Small intestine (tissue), 7 donors: Measurements from ENCODE around the gene TUBB. TPM values are rescaled to one million over a fixed set of nuclear protein-coding genes. Genes with fewer than 3 reads are reported as not detected.
"Not testable (repeated sequence)": the region's sequence is repeated elsewhere in the genome, so short reads cannot be mapped to it uniquely, and the experiment has no call there.

ENCODE experiments used
- DNase-seq, 2 donors: peaks; one replicate each; pipeline versions ENCODE4 v3.0.0 to v3.0.0-alpha.2; 2013
- FAIRE-seq: peaks from 2 replicates; lab custom pipeline; 2012; peaks lifted over from hg19 to GRCh38; lab: Jason Lieb, UNC
- H3K27ac ChIP-seq, 3 donors: one replicate each; pipeline ENCODE4 v1.5.1; 2013; ENCODE audit warnings: low read length in 2 of 3, mild to moderate bottlenecking in 2 of 3, control low read depth in 1 of 3, inconsistent platforms in 1 of 3, low read depth in 1 of 3, moderate library complexity in 1 of 3
- H3K27me3 ChIP-seq, 3 donors: one replicate each; pipeline ENCODE4 v1.6.1; 2013; ENCODE audit warnings: low read length in 3 of 3, inconsistent platforms in 1 of 3; ENCODE audit not compliant: control insufficient read depth in 3 of 3, insufficient read depth in 3 of 3
- H3K36me3 ChIP-seq, 3 donors: one replicate each; pipeline ENCODE4 v1.6.1; 2013; ENCODE audit warnings: low read length in 3 of 3, inconsistent platforms in 1 of 3, low read depth in 1 of 3, mild to moderate bottlenecking in 1 of 3, moderate library complexity in 1 of 3; ENCODE audit not compliant: control insufficient read depth in 3 of 3, insufficient read depth in 2 of 3
- H3K4me1 ChIP-seq, 3 donors: one replicate each; pipeline ENCODE4 v1.6.1; 2013; ENCODE audit warnings: low read length in 2 of 3, inconsistent platforms in 1 of 3, low read depth in 1 of 3, mild to moderate bottlenecking in 1 of 3, moderate library complexity in 1 of 3; ENCODE audit not compliant: control insufficient read depth in 3 of 3, insufficient read depth in 2 of 3
- H3K4me3 ChIP-seq, 3 donors: one replicate each; pipeline ENCODE4 v1.5.1; 2013; ENCODE audit warnings: low read length in 3 of 3, control low read depth in 1 of 3, inconsistent platforms in 1 of 3, low read depth in 1 of 3, mild to moderate bottlenecking in 1 of 3, moderate library complexity in 1 of 3
- H3K9me3 ChIP-seq, 2 donors: one replicate each; pipeline ENCODE4 v1.6.1; 2013; ENCODE audit warnings: low read depth in 1 of 2, low read length in 1 of 2; ENCODE audit not compliant: control insufficient read depth in 2 of 2, insufficient read depth in 1 of 2
- WGBS, 3 donors: extraction: QIAGEN DNeasy Blood & Tissue Kit; methylation state at CpG; one replicate each; pipeline ENCODE4 v1.1.7; 2013; 5-methylcytosine and 5-hydroxymethylcytosine counted together
- polyA plus RNA-seq, 4 donors: library from polyadenylated mRNA; stranded (reverse) in 3 of 4; unstranded in 1 of 4; fragments of 200-250 nt in 3 of 4; fragments of 120-200 nt in 1 of 4; gene quantifications; one replicate each; pipeline versions ENCODE4 v1.2.1 to v1.2.3, GENCODE V29; 2013
- donor health status: healthy with polysubstance abuse.
- donor health status: control.
- donor health status: control.
- donor health status: Bipolar disorder and iron deficiency.
- donor health status: healthy.

Gene TUBB
- polyA plus RNA-seq, 4 donors, result 47.0 to 371 (median 188) TPM

- no peak overlapping the region for H3K4me3 ChIP-seq
Observed at GRCh38 chr6:30752157-30752927, 32.2 kb downstream of the TUBB start.

GRCh38 chr6:30754631-30755030, 34.5 kb downstream of the TUBB start:
- DNase-seq (no peak), FAIRE-seq (no peak)
- Histone ChIP-seq H3K27ac (no peak overlapping the region), H3K9me3 (no peaks in the 10 kb centered on the region), H3K4me3 (no peak overlapping the region), H3K27me3 (no peaks in the 10 kb centered on the region), H3K36me3 (no peaks in the 10 kb centered on the region), H3K4me1 (peaks cover 0 to 26% (median 3%) of the 10 kb centered on the region in 3 donors)
- WGBS, 3 donors, result 89 to 93% (median 90%) methylated on average over 3 of the region's 3 CpGs

More at GRCh38 chr6:30752157-30752927, 32.2 kb downstream of the TUBB start:
- FAIRE-seq (no peak), DNase-seq (peak in 1 of 2 donors; percentile 45)
- Histone ChIP-seq H3K9me3 (no peaks in the 10 kb centered on the region), H3K27ac (peak overlapping the region in 2 of 3 donors; percentile 60 to 74), H3K36me3 (no peaks in the 10 kb centered on the region), H3K4me1 (peaks cover 0 to 42% (median 16%) of the 10 kb centered on the region in 3 donors), H3K27me3 (no peaks in the 10 kb centered on the region)
- WGBS, 3 donors, result 46 to 73% (median 64%) methylated on average over 12 of the region's 12 CpGs

DNA sequence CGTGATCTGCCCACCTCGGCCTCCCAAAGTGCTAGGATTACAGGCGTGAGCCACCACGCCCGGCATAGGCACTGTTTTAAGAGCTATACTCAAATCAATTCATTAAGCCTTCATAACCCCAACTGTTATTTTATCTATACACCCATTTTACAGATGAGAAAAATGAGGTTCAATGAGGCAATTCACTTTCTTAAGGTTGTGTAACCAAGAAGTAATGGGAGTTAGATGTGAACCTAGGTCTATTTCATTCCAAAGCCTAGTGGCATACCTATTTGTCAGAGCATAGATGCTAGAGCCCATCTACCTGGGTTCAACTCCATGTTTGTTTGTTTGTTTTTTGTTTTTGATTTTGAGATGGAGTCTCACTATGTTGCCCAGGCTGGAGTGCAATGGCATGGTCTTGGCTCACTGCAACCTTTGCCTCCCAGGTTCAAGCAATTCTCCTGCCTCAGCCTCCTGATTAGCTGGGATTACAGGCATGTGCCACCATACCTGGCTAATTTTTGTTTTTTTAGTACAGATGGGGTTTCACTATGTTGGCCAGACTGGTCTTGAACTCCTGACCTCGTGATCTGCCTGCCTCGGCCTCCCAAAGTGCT, 36.4 kb downstream of the TUBB start:
- H3K9me3 ChIP-seq, H3K27me3 ChIP-seq, H3K27ac ChIP-seq, FAIRE-seq, H3K4me3 ChIP-seq, DNase-seq, H3K36me3 ChIP-seq: not testable (repeated sequence)
- peaks cover 0 to 12% (median under 1%) of the 10 kb centered on the region in 3 donors for H3K4me1 ChIP-seq
- WGBS, 3 donors, result 94% methylated on average over 7 of the region's 7 CpGs

GRCh38 chr6:30757261-30757904, 37.2 kb downstream of the TUBB start:
- peaks cover 0 to 6% (median 0%) of the 10 kb centered on the region in 3 donors for H3K4me1 ChIP-seq
- FAIRE-seq, result no peak

DNA sequence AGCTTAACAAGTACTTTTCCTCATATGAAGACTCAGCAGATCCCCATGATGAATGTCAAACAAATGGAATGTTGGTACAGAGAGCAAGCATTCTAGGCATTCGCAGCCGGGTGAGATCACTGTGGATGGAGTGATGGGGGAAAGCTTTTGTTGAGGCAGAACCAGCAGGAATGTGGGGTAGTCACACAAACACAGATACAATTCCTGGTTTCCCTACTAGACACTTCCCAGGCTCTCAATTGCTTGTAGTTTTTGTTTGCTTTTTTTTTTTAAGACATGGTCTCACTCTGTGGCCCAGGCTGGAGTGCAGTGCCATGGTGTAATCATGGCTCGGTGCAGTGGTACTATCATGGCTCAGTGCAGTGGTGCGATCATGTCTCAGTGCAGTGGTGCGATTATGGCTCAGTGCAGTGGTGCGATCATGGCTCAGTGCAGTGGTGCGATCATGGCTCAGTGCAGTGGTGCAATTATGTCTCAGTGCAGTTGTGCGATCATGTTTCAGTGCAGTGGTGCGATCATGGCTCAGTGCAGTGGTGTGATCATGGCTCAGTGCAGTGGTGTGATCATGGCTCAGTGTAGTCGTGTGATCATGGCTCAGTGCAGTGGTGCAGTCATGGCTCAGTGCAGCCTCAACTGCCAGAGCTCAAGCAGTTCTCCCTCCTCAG, 39.6 kb downstream of the TUBB start:
- 88 to 98% (median 96%) methylated on average over 10 of the region's 10 CpGs for WGBS, 3 donors
- Histone ChIP-seq H3K27me3 (no peaks in the 10 kb centered on the region), H3K4me3 (no peak overlapping the region), H3K36me3 (no peaks in the 10 kb centered on the region), H3K4me1 (peaks cover 3 to 16% (median 10%) of the 10 kb centered on the region in 3 donors), H3K27ac (peak overlapping the region in 1 of 3 donors; percentile 44), H3K9me3 (no peaks in the 10 kb centered on the region)
- no peak for DNase-seq
- no peak for FAIRE-seq

More at GRCh38 chr6:30757261-30757904, 37.2 kb downstream of the TUBB start:
- Histone ChIP-seq H3K4me3 (no peak overlapping the region), H3K27me3 (no peaks in the 10 kb centered on the region), H3K27ac (no peak overlapping the region), H3K36me3 (no peaks in the 10 kb centered on the region), H3K9me3 (no peaks in the 10 kb centered on the region)
- DNase-seq, result no peak
- 71 to 84% (median 79%) methylated on average over 1 of the region's 1 CpG for WGBS, 3 donors

DNA sequence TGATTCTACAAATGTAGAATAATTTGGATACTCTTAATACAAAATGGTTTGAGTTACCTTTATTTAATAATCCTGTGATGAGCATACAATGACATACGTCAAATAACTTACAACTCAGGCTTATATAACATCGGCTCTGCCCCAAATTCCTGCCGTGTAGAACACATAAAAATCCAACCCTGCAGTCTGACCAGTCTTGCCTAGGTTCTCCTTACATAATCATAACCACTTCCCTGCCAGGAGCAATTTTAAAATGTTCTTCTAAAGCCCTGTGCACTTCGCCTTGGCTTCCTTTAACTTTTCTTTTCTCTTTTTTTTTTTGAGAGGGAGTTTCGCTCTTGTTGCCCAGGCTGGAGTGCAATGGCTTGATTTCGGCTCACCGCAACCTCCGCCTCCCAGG, 40.4 kb downstream of the TUBB start:
- no peaks in the 10 kb centered on the region for H3K27me3 ChIP-seq
- no peak overlapping the region for H3K4me3 ChIP-seq
- WGBS, 3 donors, result 87 to 93% (median 90%) methylated on average over 8 of the region's 8 CpGs
- DNase-seq, result no peak
- FAIRE-seq, result no peak
- H3K36me3 ChIP-seq, result no peaks in the 10 kb centered on the region
- peaks cover 3 to 16% (median 11%) of the 10 kb centered on the region in 3 donors for H3K4me1 ChIP-seq
- H3K27ac ChIP-seq, result no peak overlapping the region
- no peaks in the 10 kb centered on the region for H3K9me3 ChIP-seq

DNA sequence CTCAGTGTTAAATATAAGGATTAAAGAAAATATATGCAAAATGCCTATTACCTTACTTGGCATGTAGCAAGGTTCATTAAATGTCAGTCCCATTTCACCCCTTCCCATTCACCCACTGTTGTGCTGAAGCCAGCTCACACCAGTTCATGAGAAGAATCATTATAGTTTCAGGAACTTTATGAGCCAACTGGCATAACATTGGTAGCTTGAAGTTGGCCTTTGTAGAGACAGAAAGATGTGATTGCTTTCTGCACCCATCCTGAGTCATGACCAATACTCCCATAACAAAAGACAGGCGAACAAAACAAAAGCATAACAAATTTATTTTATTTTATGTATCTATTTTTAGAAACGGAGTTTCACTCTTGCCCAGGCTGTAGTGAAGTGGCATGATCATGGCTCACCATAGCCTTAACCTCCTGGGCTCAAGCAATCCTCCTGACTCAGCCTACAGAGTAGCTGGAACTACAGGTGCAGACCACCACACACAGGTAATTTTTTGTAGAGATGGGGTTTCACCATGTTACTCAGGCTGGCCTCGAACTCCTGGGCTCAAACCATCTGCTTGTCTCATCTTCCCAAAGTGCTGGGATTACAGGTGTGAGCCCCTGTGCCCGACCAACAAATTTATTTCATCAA, 41.8 kb downstream of the TUBB start:
- no peak overlapping the region for H3K27ac ChIP-seq
- 89 to 93% (median 90%) methylated on average over 4 of the region's 4 CpGs for WGBS, 3 donors
- H3K4me3 ChIP-seq, result no peak overlapping the region
- H3K9me3 ChIP-seq, result no peaks in the 10 kb centered on the region
- FAIRE-seq (no peak), DNase-seq (no peak)
- H3K27me3 ChIP-seq, result no peaks in the 10 kb centered on the region
- H3K36me3 ChIP-seq, result no peaks in the 10 kb centered on the region
- H3K4me1 ChIP-seq, result peaks cover 3 to 16% (median 11%) of the 10 kb centered on the region in 3 donors
